Endodermal cell (in vitro differentiated cells): ENCODE data around the gene AHI1. TPM values are rescaled to one million over a fixed set of nuclear protein-coding genes. Genes with fewer than 3 reads are reported as not detected.
"Not testable (repeated sequence)": the region's sequence is repeated elsewhere in the genome, so short reads cannot be mapped to it uniquely, and the experiment has no call there.

Experiments
- DNase-seq: peaks from one replicate; pipeline ENCODE4 v3.0.0-alpha.2; 2017
- H3K27ac ChIP-seq: 2 replicates; pipeline ENCODE4 v1.5.1; 2013; ENCODE audit warnings: mild to moderate bottlenecking, low read depth, low read length, moderate library complexity
- H3K27me3 ChIP-seq: 2 replicates; pipeline ENCODE4 v1.6.1; 2013; ENCODE audit warnings: mild to moderate bottlenecking, low read length, moderate library complexity; ENCODE audit not compliant: insufficient read depth, control insufficient read depth, poor library complexity, severe bottlenecking
- H3K36me3 ChIP-seq: 2 replicates; pipeline ENCODE4 v1.7.0; 2013; ENCODE audit warnings: mild to moderate bottlenecking, low read length, moderate library complexity; ENCODE audit not compliant: control insufficient read depth, insufficient read depth
- H3K4me1 ChIP-seq: one replicate; pipeline ENCODE4 v1.7.0; 2013; ENCODE audit warnings: low read length; ENCODE audit not compliant: control insufficient read depth, insufficient read depth
- H3K4me3 ChIP-seq: 2 replicates; pipeline ENCODE4 v1.5.1; 2013; ENCODE audit warnings: mild to moderate bottlenecking, low read length, moderate library complexity
- H3K9ac ChIP-seq: 2 replicates; pipeline ENCODE4 v1.6.1; 2013; ENCODE audit warnings: mild to moderate bottlenecking, low read length, moderate library complexity; ENCODE audit not compliant: poor library complexity, severe bottlenecking; ENCODE audit errors: extremely low read depth
- H3K9me3 ChIP-seq: 2 replicates; pipeline ENCODE4 v1.6.1; 2013; ENCODE audit warnings: mild to moderate bottlenecking, low read length, moderate library complexity; ENCODE audit not compliant: control insufficient read depth
- H3K27ac Mint-ChIP-seq: 2 replicates; pipeline ENCODE4 v1.8.0; 2020; ENCODE audit warnings: mixed read lengths
- H3K27me3 Mint-ChIP-seq: 2 replicates; pipeline ENCODE4 v1.8.0; 2021; ENCODE audit warnings: mild to moderate bottlenecking, mixed read lengths; ENCODE audit not compliant: insufficient read depth
- H3K36me3 Mint-ChIP-seq: 2 replicates; pipeline ENCODE4 v1.8.0; 2020; ENCODE audit warnings: low read depth, mixed read lengths
- H3K4me1 Mint-ChIP-seq: 2 replicates; pipeline ENCODE4 v1.8.0; 2020; ENCODE audit warnings: mixed read lengths
- H3K4me3 Mint-ChIP-seq: 2 replicates; pipeline ENCODE4 v1.8.0; 2020; ENCODE audit warnings: mild to moderate bottlenecking, moderate library complexity, mixed read lengths
- H3K9me3 Mint-ChIP-seq: 2 replicates; pipeline ENCODE4 v1.8.0; 2020; ENCODE audit warnings: mild to moderate bottlenecking, mixed read lengths
- CTCF ChIP-seq: fragments of 200-600 bp; sonication (generic); conservative IDR thresholded peaks from 2 replicates; pipeline ENCODE4 v1.5.0; 2021; ENCODE audit warnings: antibody characterized with exemption, mild to moderate bottlenecking
- WGBS, 2 experiments: methylation state at CpG; one replicate each; pipeline versions ENCODE4 v1.1.5 to v1.1.7; 2013; ENCODE audit warnings: missing lambda C conversion rate in 2 of 2, mixed read lengths in 1 of 2; ENCODE audit not compliant: insufficient coverage in 1 of 2, insufficient read length in 1 of 2; 5-methylcytosine and 5-hydroxymethylcytosine counted together
- total RNA-seq, 2 donors: library from RNA; stranded (reverse); fragmentation: NEBNext Ultra II Directional in 1 of 2; extraction: Animal tissue kit (Norgen Biotek cat#: 25700) in 1 of 2; gene quantifications; 2 replicates in 1 of 2; 3 replicates in 1 of 2; pipeline ENCODE4 v1.2.1, GENCODE V29; 2021

Gene AHI1
- total RNA-seq, 2 donors from 2014 or later, result 24.9 to 34.9 TPM

- no peak overlapping the region for H3K4me3 Mint-ChIP-seq
- H3K27me3 ChIP-seq, result no peaks in the 10 kb centered on the region
- H3K9ac ChIP-seq, result no peak overlapping the region
- no peak overlapping the region for H3K27ac ChIP-seq
- peaks cover 19% of the 10 kb centered on the region for H3K4me1 Mint-ChIP-seq
- no peak overlapping the region for H3K27ac Mint-ChIP-seq
- peaks cover 28% of the 10 kb centered on the region for H3K36me3 ChIP-seq
- no peak overlapping the region for H3K4me3 ChIP-seq
- no peak for DNase-seq
- peaks cover 29% of the 10 kb centered on the region for H3K36me3 Mint-ChIP-seq
- no peaks in the 10 kb centered on the region for H3K9me3 Mint-ChIP-seq
- H3K9me3 ChIP-seq, result no peaks in the 10 kb centered on the region
- no peaks in the 10 kb centered on the region for H3K27me3 Mint-ChIP-seq
- TF ChIP-seq CTCF, result no peak
- WGBS, 2 experiments, result 79 to 98% methylated on average over 3 to 10 of the region's 10 CpGs
- H3K4me1 ChIP-seq, result no peaks in the 10 kb centered on the region
These were observed 4.2 kb downstream of the AHI1 start for GRCh38 chr6:135493218-135493961.

- H3K36me3 ChIP-seq, result peaks cover 43% of the 10 kb centered on the region
- 87 to 90% methylated on average over 3 of the region's 3 CpGs for whole genome bisulfite sequencing, 2 experiments
- no peak overlapping the region for H3K27ac ChIP-seq
- H3K4me1 Mint-ChIP-seq, result peaks cover 14% of the 10 kb centered on the region
- peaks cover 5% of the 10 kb centered on the region for H3K9me3 ChIP-seq
- no peaks in the 10 kb centered on the region for H3K9me3 Mint-ChIP-seq
- no peak for DNase-seq
- H3K27me3 Mint-ChIP-seq, result no peaks in the 10 kb centered on the region
- peak overlapping the region; percentile 41 for H3K27ac Mint-ChIP-seq
- TF ChIP-seq CTCF, result no peak
- no peak overlapping the region for H3K4me3 Mint-ChIP-seq
- peaks cover 48% of the 10 kb centered on the region for H3K36me3 Mint-ChIP-seq
- no peak overlapping the region for H3K9ac ChIP-seq
- no peak overlapping the region for H3K4me3 ChIP-seq
- H3K4me1 ChIP-seq, result no peaks in the 10 kb centered on the region
- no peaks in the 10 kb centered on the region for H3K27me3 ChIP-seq
These were observed 7.2 kb downstream of the AHI1 start for GRCh38 chr6:135490381-135490780.

- H3K9ac ChIP-seq, result no peak overlapping the region
- Mint-ChIP-seq H3K36me3 (peaks cover 59% of the 10 kb centered on the region), H3K27ac (no peak overlapping the region), H3K4me3 (no peak overlapping the region), H3K4me1 (peaks cover 10% of the 10 kb centered on the region), H3K9me3 (peaks cover 14% of the 10 kb centered on the region), H3K27me3 (no peaks in the 10 kb centered on the region)
- 89 to 95% methylated on average over 3 of the region's 3 CpGs for WGBS, 2 experiments
- no peaks in the 10 kb centered on the region for H3K4me1 ChIP-seq
- no peak for TF ChIP-seq CTCF
- DNase-seq, result no peak
- H3K27me3 ChIP-seq, result no peaks in the 10 kb centered on the region
- H3K36me3 ChIP-seq, result peaks cover 53% of the 10 kb centered on the region
- H3K9me3 ChIP-seq, result peaks cover 22% of the 10 kb centered on the region
- H3K4me3 ChIP-seq, result no peak overlapping the region
- no peak overlapping the region for H3K27ac ChIP-seq
These were observed 9.5 kb downstream of the AHI1 start for GRCh38 chr6:135488023-135488422.

GRCh38 chr6:135483903-135484302 lies 13.6 kb downstream of the AHI1 start:
- H3K27ac Mint-ChIP-seq, result not testable (repeated sequence)
- peaks cover 66% of the 10 kb centered on the region for H3K36me3 Mint-ChIP-seq
- peaks cover 47% of the 10 kb centered on the region for H3K9me3 Mint-ChIP-seq

More at GRCh38 chr6:135483903-135484302, 13.6 kb downstream of the AHI1 start:
- DNase-seq, H3K27me3 Mint-ChIP-seq, H3K4me3 Mint-ChIP-seq, H3K27ac ChIP-seq, H3K27me3 ChIP-seq, H3K4me1 Mint-ChIP-seq, H3K4me1 ChIP-seq, H3K9ac ChIP-seq, H3K4me3 ChIP-seq: not testable (repeated sequence)
- WGBS, 2 experiments, result 91 to 93% methylated on average over 2 of the region's 2 CpGs
- peaks cover 64% of the 10 kb centered on the region for H3K9me3 ChIP-seq
- H3K36me3 ChIP-seq, result peaks cover 59% of the 10 kb centered on the region
